GM23248 (cell line): ENCODE data around the gene OR51E2.

ENCODE experiments used
- EZH2 ChIP-seq: fragments of 200-600 bp; sonication (generic); IDR thresholded peaks from 2 replicates; pipeline ENCODE4 v1.6.1; 2018; ENCODE audit warnings: antibody characterized with exemption, mild to moderate bottlenecking; ENCODE audit not compliant: insufficient read depth, poor library complexity, severe bottlenecking
- EZH2phosphoT487 ChIP-seq: fragments of 200-600 bp; sonication (generic); IDR thresholded peaks from 2 replicates; pipeline ENCODE4 v1.6.1; 2018; ENCODE audit warnings: antibody characterized with exemption, moderate library complexity, mild to moderate bottlenecking, low read depth; ENCODE audit not compliant: insufficient read depth

GRCh38 chr11:4647766-4648165, 49.9 kb downstream of the OR51E2 start:
- no peak for TF ChIP-seq EZH2
- TF ChIP-seq EZH2phosphoT487: no peak
